Ammon's horn (tissue), 1 donor: Measurements from ENCODE around the gene MYO1H.
"Not testable (repeated sequence)": the region's sequence is repeated elsewhere in the genome, so short reads cannot be mapped to it uniquely, and the experiment has no call there.

ENCODE experiments used
- DNase-seq: peaks from one replicate; pipeline ENCODE4 v3.0.0-alpha.2; 2016; ENCODE audit warnings: low spot score

Gene MYO1H

DNA sequence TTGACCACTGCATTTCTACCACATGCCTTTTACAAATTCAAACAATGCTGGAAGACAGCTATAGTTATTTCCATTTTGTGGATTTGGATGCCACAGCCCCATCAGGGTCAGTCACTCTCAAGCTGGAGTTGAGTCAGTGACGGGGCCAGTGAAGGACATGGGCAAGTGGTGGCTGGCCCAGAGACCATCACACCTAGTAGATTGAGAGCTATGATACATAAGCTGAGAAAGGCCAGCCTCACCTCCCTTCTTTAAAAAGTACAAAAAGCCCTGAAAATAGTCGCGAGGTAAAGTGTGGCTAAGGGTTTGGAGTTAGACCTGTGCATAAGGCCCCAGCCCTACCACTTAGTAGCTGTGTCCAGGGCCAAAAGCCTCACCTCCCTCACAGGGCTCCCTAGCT lies 125.3 kb downstream of the MYO1H start:
- DNase-seq: no peak

DNA sequence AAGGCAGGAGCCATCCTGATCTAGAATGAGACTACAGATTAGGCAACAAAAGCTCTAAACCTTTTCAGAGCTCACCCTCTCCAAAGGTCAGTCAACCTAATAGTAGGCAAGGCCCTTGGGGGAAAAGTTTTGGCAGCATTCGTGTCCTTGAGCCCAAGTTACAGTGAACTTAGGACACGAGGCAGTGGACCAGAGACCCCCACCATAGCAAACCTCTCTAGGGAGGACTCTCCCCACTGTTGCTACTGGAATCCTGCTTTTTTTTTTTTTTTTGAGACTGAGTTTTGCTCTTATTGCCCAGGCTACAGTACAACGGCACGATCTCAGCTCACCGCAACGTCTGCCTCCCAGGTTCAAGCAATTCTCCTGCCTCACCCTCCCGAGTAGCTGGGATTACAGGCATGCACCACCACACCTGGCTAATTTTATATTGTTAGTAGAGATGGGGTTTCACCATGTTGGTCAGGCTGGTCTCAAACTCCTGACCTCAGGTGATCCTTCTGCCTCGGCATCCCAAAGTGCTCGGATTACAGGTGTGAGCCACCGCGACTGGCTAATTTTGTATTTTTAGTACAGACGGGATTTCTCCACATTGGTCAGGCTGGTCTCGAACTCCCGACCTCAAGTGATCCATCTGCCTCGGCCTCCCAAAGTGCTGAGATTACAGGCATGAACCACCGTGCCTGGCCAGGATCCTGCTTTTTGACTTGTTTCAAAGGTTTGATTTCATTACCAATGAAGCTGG lies 126.0 kb downstream of the MYO1H start:
- DNase-seq: not testable (repeated sequence)

DNA sequence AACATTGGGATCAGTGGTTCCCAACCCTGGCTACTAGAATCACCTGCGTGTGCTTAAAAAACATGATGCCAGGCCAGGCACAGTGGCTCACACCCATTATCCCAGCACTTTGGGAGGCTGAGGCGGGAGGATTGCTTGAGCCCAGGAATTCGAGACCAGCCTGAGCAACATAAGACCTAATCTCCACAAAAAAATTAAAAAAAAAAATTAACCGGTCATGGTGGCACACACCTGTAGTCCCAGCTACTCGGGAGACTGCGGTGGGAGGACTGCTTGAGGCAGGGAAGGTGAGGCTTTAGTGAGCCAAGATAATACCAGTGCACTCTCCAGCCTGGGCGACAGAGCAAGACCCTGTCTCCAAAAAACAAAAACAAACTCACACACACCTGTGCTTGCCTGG lies 127.4 kb downstream of the MYO1H start:
- no peak for DNase-seq

DNA sequence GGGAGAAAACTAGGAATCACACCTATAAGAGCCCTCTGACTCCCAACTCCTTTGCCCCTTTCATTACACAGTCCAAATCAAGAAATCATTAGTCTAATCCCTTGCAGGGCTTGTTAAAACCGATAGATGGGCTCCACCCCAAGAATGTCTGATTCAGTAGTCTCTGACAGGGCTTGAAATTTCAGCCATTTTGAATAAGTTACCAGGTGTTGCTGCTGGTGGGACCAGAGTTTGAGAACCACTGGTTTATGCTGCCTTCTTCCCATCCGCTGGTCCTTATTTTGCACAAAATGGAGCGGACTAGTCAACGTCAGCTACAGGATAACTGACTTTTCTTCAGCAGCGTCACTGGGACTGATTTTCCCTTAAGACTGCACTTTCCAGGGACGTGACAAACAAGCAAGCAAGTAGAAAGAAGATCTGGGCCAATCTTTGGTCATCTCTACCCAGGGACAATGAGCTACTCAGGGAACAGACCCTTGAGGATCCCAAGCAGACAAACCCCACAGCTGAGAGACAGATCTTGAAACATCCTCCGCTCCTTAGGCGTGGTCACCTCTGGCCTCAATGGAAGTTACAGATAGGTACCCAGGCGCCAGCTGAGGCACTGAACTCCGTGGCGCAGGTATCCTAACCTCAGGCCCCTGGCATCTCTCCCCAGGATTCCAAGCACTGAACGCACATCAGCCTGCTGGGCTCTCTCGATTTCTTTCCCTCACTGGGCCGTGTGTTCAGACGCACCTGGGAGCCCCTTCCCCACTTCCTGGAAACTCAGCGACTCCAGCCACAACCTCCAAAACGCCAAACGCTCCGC lies 128.5 kb downstream of the MYO1H start:
- no peak for DNase-seq

DNA sequence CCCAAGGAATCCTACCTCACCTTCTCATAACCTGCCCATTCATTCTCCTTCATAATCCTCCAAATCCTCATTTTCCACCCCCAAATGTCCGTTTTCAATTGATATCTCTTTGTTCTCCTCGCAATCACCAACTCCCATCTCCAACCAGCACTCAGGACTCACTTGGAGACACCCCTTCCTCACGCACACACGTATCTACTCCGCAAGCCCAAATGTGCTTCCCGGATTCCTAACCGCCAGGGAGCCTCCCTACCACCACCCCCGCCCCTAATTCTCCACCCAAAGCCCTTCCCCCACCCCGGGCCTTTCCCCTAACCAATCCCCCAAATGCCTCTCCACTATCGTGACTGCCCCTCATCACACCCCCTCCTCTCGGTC lies 129.1 kb downstream of the MYO1H start:
- DNase-seq: no peak

DNA sequence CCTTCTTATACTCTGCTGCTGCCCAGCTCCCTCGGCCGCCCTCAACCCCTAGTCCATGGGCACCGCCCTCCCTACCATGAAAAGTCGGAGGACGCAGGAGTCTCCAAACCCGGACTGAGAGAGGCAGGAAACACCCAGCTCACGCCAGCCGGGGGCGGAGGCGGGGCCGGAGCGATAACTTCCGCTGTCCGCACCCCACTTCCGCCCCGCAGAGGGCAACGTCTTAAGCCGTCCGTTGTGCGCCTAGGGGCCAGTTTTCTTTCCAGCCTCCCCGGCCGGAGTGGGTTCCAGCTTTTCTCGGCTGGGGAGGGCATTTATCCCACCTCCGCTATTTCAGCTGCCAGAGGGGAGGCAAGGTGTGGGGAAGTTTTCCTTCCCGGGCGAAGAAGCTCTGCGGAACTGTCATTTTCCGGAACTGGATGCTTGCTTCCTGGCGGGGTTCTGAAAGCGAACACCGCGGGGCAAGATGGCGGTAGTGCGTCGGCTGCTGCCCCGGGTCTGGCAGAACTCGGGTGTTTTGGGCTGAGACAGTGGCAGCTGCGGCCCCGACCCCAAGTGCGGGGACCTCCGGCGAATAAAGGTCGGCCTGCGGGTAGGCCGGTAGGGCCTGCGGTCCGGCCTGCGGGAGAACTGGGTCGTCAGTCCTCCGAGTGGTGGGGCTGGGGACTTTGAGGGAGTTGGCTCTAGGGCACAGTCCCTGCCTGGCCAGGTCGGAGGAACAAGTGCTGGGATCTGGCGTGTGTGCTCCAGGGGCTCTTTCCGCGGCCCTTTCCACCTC lies 129.7 kb downstream of the MYO1H start, which contains the start of the genes KCTD10 and UBE3B:
Gene KCTD10 (minus strand): TSS at position 116 of the 778 bp plus-strand sequence. CDS start 38 bp downstream, at position 78.
Gene UBE3B (plus strand): TSS at position 450 of the 778 bp plus-strand sequence. CDS start 5,918 bp downstream, outside the sequence.
- DNase-seq: peak; percentile 88

DNA sequence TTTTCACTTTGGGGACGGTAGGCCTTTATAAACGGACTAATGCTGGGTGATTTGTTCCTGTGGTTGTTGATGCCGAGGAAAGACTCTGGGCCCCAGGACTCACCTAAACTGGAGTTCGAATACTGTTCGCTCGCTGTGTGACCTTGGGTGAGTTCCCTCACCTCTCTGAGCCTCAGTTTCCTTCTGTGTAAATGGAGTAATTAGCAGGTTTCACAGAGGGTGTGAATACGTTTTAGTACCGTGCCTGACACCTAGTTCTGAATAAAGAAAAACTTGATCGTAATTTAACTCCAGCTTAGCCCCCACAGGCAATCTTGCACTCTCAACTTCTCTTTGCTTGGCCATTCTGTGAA lies 130.2 kb downstream of the MYO1H start:
- DNase-seq: no peak

DNA sequence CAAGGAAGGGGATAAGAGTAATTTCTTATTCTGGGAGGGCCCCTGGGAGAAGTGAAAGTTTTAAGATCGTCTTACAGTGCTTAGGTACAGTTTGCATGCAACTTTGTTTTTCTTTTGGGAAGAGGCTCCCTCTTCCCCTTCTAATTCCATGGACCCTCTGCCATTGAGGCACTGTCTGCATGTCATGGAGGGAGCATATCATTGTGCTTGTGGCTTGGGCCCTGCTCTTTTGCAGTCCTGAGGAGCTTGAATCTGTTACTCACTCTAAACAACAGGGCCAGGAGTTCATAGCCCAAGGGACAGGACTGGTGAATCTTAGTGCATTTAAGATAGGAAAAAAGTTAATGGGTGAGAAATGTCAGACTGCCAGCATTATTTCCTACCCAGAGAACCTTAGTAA lies 132.1 kb downstream of the MYO1H start:
- no peak for DNase-seq

DNA sequence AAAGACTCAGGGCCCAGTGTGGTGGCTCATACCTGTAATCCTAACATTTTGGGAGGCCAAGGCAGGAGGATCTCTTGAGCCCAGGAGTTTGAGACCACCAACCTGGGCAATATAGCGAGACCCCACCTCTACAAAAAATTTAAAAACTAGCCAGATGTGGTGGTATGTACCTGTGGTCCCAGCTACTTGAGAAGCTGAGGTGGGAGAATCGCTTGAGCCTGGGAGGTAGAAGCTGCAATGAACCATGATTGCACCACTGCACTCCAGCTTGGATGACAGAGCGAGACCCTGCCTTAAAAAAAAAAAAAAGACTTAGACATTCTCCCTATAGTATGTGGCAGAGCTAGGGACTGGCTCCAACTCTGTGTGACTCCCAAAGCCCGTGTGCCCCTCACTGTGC lies 132.7 kb downstream of the MYO1H start:
- no peak for DNase-seq

DNA sequence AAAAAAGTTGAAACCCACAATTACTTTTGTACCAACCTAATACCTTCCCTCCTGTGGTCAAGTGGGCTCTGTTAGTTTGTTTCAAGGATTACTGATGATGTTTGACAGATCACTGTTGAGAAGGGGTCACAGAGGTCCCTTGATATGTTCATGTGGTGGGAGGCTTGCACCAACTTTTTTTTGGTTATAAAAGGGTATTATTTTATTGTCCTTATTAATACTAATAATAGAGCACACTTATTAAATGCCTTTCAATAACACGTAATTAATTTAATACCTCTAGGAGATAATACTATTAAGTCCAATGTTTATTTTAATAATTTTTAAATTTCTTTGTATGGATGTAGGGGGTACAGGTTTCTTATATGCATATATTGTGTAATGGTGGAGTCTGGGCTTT lies 134.2 kb downstream of the MYO1H start:
- DNase-seq: no peak

DNA sequence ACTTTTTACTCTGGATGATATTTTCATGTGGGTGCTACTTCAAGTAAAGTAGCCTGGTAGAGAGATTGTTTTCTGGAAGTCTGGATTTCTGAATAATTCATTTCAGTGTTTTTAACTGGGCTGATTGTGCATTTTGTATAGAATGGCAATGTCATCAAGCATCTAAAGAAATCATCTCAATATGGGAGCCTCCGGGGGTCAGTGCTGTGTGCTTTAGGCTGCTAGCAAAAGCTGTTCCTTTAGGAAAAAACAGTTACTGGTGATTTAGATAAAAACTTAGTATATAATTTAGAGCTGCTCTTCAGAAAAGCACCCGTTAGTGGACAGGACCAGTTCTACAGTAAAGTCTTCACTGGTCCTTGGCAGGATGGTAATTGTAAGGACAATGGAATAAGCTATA lies 134.8 kb downstream of the MYO1H start:
- no peak for DNase-seq

DNA sequence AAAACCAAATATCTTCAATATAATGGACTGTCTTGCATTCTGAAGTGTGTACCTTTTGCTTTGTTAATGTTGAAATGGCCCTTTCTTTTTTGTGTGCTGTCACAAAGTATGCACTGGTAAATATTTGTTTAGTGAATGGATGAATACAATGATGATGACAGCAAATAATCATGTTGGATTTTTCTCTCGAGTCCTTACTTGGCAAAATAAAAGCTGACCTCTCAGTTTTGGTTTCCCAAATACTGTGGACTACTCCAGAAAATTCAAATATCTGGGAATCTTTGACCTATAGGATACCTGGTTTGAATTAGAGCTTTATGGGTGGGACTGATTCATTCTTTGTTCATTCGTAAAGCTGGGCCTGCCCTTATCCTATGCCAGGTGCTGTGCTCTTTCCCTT lies 135.2 kb downstream of the MYO1H start:
- no peak for DNase-seq

DNA sequence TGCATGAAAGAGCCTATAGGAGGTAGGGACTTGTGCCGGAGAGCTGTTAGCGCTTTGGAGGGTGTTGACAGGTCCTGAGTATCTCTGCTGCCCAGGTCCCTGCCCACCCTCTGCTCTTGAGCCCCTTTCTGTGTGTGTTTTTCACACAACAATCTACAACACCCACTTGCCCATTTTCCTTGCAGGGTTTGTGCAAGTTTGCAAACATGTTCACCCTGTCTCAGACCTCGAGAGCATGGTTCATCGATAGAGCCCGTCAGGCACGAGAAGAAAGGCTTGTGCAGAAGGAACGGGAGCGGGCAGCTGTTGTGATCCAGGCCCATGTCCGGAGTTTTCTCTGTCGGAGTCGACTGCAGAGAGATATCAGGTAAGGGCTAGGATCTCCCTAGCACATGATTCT lies 135.6 kb downstream of the MYO1H start:
- no peak for DNase-seq

DNA sequence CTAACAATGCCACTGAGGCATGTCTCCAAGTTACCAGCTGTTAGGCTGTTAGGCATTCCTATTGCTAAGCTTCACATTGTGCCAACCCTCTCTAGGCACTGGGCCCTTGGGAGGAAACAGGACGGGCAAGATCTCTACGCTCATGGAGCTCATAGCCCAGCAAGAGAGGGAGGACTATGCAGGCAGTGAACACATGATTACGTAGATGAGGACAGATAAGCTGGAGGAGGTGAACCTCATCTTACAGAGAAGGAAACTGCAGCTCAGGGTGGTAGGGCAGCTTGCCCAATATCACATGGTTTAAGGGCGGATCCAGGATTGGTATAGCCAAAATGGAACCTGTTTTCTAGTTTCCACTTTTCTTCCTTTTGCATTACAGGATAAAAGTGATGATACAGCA lies 137.5 kb downstream of the MYO1H start:
- DNase-seq: no peak

DNA sequence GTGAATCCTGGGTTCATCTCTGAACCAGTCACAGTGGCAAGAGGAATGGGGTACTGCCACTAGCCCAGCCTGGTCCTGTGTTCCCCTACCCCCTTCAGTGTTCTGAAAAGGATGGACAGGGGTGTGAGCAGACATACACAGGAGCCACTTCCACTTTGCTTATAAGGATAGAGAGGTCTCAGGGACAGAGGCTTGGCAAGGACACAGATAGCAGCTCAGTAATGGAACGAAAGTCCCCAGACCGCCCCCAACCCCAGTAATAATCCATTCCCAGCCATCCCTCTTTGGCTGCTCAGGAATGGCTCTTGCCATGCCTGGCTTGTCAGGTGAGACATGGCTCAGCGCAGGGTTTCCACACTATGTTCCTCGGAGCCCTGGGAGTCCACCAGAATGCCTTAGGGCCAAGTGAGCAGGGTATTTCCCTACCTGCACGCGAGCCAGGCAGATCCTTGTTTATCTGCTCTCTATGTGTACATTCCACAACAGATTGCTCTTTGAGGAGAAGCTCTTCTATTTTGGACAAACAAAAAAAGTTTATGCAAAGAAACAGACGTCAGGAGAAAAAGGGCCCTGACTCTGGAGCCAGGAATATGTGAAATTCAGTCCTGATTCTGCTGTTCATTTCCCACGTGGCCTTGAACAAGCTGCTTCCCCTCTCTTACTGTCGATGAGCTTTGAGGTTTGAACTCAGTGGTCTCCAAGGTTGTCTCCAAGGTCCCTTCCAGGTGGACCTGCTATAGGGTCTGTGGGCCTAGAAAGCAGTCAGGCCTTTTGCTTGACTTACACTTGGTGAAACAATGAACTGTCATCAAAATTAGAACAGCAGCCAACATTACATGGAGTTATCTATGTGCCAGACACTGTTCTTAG lies 139.7 kb downstream of the MYO1H start:
- DNase-seq: no peak

DNA sequence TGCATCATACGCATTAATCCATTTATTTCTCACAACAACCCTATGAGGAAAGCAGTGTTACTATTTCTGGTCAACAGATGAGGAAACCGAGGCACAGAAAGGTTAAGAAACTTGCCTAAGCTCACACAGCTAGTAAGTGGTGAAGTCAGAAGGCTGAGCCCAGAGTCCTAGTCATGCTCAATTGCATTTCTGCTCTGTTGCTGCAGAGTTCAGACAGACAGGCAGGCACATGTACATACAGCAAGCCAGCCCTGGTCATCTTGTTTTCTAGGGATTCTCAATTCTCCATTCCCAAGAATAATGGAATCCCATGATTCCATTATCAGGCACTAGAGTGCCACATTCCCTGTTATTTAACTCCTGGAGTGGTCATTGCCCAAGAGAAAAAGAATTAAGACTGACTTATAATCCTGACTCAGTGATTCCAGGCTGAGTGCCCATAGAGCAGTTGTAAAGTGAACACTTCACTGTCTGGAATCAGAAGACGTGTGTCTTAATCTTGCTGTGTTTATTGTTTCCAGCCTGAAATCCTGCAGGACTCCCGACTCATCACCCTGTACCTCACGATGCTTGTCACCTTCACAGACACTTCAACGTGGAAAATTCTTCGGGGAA lies 140.5 kb downstream of the MYO1H start:
- no peak for DNase-seq

DNA sequence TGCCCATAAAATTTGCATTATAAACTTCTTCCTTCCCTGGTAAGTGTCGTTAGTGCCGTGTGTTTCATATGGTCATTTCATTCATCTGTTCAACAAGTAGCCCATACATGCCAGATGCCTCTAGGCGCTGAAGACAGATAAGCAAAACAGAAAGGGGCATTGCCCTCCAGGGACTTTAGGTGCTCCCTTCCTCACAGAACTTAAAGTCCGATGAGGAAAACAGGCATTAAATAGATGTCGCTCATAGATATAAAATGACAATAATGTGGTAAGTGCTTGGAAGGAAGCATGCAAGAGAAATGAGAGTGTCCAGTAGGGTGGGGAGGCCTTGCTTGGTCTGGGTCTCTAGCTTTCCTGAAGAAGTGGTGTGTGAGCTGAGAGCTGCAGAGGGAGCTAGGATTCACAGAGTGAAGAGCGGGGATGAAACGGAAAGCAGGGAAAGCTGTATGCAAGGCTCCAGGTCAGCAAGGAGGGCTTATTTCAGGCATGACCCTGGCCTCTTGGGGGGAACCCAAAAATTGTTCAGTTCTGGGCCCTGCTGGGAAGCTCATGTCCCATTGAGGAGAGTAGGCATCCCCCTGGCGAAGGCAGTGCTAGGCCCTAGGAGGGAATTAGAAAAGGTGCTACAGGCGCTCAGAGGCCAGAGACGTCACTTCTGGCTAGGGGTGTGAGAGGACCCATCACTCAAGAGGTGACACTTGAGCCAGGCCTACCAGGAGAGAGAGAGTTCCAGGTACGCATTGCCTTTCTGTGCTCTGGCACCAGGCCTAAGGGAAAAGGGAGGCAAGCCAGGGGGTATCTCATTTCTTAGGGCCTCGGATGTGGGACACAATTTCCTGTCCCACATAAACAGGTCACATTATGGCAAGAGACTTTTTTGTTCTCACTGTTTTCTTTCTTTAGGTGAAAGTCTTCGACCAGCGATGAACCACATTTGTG lies 141.6 kb downstream of the MYO1H start:
- no peak for DNase-seq

DNA sequence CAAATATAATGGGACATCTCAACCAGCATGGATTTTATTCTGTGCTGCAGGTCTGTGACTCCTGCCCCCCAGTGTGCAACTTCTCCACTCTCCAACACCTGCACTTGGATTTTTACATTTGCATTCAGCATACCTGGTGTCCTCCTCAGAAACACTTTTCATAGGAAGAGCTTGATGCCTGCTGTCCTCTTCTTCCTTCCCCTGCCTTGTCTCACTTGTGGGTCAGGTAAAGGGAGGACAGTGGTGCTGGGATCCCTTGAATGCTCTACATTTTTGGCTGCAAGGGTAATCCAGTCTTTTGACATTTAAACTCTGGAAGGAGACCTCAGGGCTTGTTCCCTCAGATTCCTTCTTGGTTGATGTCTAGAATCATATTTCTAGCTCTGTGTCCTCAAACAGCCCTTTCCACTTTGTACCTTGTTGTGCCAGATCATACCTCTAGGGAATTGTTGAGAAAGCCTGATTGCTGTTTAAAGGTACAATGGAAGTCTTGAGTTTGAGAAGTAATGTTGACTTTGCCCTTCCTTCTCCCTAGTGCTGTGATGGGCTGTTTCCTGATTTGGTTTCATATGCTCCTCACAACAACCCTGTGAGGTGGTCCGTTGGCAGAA lies 142.4 kb downstream of the MYO1H start:
- DNase-seq: no peak

DNA sequence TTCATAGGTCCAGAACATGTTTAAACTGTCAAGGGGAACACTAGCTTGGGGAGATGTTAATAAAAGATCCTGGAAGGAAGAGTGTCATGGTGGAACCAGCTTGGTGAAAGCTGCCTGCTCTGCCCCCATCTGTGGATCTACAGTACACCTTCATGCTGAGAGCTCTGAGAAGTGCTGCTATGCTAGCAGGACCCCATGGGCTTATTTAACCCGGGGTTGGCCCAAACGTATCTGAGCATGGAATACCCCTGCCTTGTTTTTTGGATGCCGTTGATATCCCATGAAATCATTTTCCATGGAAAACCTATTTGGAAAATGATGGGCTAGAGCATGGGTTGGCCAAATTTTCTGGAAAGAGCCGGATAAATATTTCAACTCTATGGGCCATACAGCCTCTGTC lies 144.0 kb downstream of the MYO1H start:
- no peak for DNase-seq

DNA sequence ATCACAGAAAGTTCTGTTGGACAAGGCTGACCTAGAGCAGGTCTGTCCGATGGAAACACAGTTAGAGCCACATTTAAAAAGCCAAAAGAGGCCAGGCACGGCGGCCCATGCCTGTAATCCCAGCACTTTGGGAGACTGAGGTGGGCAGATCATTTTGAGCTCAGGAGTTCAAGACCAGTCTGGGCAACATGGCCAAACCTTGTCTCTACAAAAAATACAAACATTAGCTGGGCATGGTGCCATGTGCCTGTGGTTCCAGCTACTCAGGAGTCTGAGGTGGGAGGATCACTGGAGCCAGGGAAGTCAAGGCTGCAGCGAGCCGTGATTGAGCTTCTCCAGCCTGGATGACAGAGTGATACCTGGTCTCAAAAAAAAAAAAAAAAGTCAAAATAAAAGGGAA lies 144.7 kb downstream of the MYO1H start:
- no peak for DNase-seq
